GM21825 (cell line): ENCODE results near the gene GIN1.

Source experiments
- ATAC-seq: cut with Tn5 transposase; IDR thresholded peaks from one replicate; pipeline ENCODE4 v1.9.1; 2021; ENCODE audit warnings: mild to moderate bottlenecking, moderate library complexity; ENCODE audit not compliant: unreplicated experiment

Gene GIN1

GRCh38 chr5:103037673-103038455, 82.1 kb downstream of the GIN1 start:
- no peak for ATAC-seq

GRCh38 chr5:103036601-103037000, 83.3 kb downstream of the GIN1 start:
- ATAC-seq, result no peak
